PFSK-1 (cell line): ENCODE results near the gene SARS1.

Experiments used
- FOXP2 ChIP-seq: optimal IDR thresholded peaks from 2 replicates; pipeline ENCODE3; 2011; ENCODE audit warnings: borderline replicate concordance, control low read depth, inconsistent platforms; ENCODE audit not compliant: insufficient read depth; ENCODE audit errors: extremely low read length, extremely low read depth
- POLR2AphosphoS5 ChIP-seq: IDR thresholded peaks from 2 replicates; pipeline ENCODE4 v1.6.1; 2012; ENCODE audit warnings: low read depth, mild to moderate bottlenecking, control low read depth, low read length, moderate library complexity
- SIN3A ChIP-seq: IDR thresholded peaks from 2 replicates; pipeline ENCODE4 v1.6.1; 2012; ENCODE audit warnings: mild to moderate bottlenecking, low read length, moderate library complexity, borderline replicate concordance; ENCODE audit not compliant: insufficient read depth
- TAF1 ChIP-seq: IDR thresholded peaks from 2 replicates; pipeline ENCODE4 v1.6.1; 2012; ENCODE audit warnings: low read length, control low read depth, borderline replicate concordance; ENCODE audit not compliant: insufficient read depth
- TF ChIP-seq, protein P1 (sequence below), 2 experiments: IDR thresholded peaks; 2 replicates each; pipeline versions ENCODE4 v1.6.1 to v1.8.0; 2011 to 2012; ENCODE audit warnings: low read depth in 2 of 2, low read length in 2 of 2, control low read depth in 1 of 2, inconsistent platforms in 1 of 2, mild to moderate bottlenecking in 1 of 2, moderate library complexity in 1 of 2; ENCODE audit not compliant: insufficient read depth in 1 of 2

Gene SARS1

DNA sequence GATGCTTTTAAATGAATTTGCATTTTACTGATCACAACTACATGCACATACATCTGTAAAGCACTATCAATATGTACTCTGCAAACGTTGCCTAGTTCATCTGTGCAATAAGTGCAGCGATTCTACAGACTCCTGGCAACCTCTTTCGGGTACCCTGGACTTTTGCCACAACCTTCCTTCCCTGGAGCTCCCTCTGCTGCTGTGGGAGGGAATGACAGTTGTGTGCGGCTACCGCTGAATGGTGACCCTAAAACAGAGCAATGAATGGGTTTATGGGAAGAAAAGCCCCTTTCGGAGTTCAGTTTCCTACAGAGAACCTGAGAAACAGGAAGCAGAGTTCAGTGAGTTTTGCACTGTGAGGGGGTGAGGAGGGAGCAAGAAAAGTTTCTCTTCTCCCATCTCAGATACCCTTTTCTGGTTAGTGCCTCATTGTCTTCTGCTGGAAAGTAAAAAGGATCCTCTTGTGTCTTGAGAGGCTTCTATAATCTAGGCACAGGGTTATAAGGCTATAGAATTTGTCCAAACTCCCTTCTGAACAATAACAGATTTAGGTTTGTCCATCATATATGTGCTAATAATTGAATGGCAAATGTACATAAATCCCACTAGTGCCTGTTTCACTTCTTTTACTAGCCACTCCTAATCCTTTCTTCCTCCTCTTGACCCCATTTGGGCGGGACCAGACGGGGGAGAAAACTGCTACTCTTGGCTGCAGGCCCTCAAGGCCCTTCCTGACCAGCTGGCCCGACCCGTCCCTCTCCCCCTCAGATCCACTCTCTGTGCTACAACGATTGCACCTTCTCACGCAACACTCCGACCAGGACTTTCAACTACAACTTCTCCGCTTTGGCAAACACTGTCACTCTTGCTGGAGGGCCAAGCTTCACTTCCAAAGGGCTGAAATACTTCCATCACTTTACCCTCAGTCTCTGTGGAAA lies 19.8 kb upstream of the SARS1 start:
- TF ChIP-seq, protein P1, sequence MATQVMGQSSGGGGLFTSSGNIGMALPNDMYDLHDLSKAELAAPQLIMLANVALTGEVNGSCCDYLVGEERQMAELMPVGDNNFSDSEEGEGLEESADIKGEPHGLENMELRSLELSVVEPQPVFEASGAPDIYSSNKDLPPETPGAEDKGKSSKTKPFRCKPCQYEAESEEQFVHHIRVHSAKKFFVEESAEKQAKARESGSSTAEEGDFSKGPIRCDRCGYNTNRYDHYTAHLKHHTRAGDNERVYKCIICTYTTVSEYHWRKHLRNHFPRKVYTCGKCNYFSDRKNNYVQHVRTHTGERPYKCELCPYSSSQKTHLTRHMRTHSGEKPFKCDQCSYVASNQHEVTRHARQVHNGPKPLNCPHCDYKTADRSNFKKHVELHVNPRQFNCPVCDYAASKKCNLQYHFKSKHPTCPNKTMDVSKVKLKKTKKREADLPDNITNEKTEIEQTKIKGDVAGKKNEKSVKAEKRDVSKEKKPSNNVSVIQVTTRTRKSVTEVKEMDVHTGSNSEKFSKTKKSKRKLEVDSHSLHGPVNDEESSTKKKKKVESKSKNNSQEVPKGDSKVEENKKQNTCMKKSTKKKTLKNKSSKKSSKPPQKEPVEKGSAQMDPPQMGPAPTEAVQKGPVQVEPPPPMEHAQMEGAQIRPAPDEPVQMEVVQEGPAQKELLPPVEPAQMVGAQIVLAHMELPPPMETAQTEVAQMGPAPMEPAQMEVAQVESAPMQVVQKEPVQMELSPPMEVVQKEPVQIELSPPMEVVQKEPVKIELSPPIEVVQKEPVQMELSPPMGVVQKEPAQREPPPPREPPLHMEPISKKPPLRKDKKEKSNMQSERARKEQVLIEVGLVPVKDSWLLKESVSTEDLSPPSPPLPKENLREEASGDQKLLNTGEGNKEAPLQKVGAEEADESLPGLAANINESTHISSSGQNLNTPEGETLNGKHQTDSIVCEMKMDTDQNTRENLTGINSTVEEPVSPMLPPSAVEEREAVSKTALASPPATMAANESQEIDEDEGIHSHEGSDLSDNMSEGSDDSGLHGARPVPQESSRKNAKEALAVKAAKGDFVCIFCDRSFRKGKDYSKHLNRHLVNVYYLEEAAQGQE (IDR thresholded peaks at IDR 0.05; ENCODE audit: insufficient read depth in 1 of 2, low read depth in 2 of 2, low read length in 2 of 2), result no peak
- no peak for TF ChIP-seq SIN3A
- no peak for TF ChIP-seq FOXP2
- TF ChIP-seq TAF1, result no peak
- TF ChIP-seq POLR2AphosphoS5, result no peak

DNA sequence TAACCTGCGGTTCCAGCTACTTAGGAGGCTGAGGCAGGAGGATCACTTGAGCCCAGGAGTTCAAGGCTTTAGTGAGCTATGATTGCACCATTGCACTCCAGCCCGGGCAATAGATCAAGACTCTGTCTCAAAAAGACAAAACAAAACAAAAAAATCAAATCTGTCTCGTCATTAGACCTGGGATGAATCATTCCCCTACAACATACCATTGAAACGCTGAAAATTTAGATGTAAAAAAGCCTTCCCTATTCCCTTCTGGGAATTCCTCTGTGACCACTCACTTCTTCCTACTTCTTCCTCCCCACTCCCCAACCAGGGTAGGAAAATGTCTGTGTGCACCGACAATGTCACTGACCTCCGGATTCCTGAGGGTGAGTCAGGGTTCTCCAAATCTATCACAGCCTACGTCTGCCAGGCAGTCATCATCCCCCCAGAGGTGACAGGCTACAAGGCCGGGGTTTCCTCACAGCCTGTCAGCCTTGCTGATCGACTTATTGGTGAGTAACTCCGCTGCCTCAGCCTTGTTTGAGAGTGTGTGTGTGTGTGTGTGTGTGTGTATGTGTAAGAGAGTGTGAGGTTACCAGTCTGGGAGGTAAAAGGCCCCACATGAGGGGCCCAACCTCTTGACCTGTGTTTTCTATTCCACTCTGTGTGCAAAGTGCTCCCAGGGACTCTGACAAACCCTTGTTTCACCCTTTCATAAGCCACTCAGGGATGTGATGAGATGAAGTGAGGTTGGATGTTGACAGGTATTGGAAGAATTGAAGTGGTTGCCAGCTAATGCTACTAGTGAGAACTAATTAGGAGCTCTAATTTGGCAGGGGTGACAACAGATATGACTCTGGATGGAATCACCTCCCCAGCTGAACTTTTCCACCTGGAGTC lies 16.3 kb upstream of the SARS1 start:
- no peak for TF ChIP-seq TAF1
- TF ChIP-seq SIN3A, result no peak
- no peak for TF ChIP-seq FOXP2
- TF ChIP-seq POLR2AphosphoS5, result no peak
- TF ChIP-seq, protein P1 (IDR thresholded peaks at IDR 0.05; ENCODE audit: insufficient read depth in 1 of 2, low read depth in 2 of 2, low read length in 2 of 2), result no peak

DNA sequence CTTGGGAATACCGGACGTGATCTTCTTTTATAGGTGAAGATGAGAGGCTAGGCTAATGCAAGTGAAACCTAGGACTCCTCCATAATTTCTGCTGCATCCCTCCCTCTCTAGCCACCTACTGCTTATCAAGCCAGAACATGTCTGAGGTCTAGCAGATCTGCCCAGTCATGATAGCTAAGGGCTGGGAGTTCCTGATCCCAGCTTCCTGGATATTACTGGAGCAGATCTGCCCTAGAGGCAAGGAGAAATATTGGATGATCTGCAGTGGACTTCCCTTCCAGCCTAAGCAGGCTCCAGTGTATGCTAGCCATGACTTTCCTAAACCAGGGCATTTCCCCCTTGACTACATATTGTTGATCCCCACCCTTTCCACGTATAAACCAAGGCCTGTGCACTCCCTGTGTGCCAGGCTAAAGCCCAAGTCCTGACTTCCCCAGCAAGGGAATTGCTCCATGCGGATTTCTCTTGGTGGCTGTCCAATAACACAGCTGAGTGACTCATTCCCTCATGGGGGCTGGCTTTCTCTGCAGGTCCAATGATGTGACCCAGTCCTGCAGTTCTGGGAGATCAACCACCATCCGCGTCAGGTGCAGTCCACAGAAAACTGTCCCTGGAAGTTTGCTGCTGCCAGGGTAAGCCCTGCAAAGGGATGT lies 15.5 kb upstream of the SARS1 start:
- TF ChIP-seq TAF1 (no peak), FOXP2 (no peak), SIN3A (no peak), POLR2AphosphoS5 (no peak)
- TF ChIP-seq, protein P1 (IDR thresholded peaks at IDR 0.05; ENCODE audit: insufficient read depth in 1 of 2, low read depth in 2 of 2, low read length in 2 of 2), result no peak

DNA sequence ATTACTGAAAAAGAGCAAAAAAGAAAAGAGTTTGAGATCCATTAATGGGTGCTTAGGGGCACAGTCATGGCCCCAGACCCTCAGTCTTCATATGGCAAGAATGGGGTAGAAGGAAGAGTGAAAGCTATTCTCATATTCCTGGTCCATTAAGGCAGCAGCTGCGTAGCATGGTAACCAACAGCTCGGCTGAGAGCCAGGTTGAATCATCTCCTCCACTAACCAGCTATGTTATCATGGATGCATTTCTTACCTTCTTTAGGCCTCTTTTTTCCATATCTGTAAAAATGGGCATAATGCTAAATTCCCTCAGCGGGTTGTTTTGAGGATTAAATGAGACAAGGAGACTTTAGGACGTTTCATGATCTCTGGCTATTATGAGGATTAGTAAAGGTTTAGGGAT lies 15.0 kb upstream of the SARS1 start:
- no peak for TF ChIP-seq FOXP2
- no peak for TF ChIP-seq TAF1
- TF ChIP-seq POLR2AphosphoS5, result no peak
- TF ChIP-seq SIN3A, result no peak
- TF ChIP-seq, protein P1 (IDR thresholded peaks at IDR 0.05; ENCODE audit: insufficient read depth in 1 of 2, low read depth in 2 of 2, low read length in 2 of 2), result no peak
